HepG2 (cell line): Measurements from ENCODE around the gene ZNF621. TPM values are rescaled to one million over a fixed set of nuclear protein-coding genes. Genes with fewer than 3 reads are reported as not detected.

Experiments used
- ARHGAP35 ChIP-seq: sonication (generic); formaldehyde crosslinking; IDR thresholded peaks from 2 replicates; pipeline ENCODE4 v1.9.0; 2022; ENCODE audit warnings: mild to moderate bottlenecking, inconsistent platforms, moderate library complexity, missing genetic modification reagents, borderline replicate concordance
- ARNTL ChIP-seq: sonication (generic); formaldehyde crosslinking; IDR thresholded peaks from 2 replicates; pipeline ENCODE4 v1.4.0; 2020; ENCODE audit warnings: mild to moderate bottlenecking, missing genetic modification reagents
- CENPBD1 ChIP-seq: sonication (generic); formaldehyde crosslinking; IDR thresholded peaks from 2 replicates; pipeline ENCODE4 v1.8.0; 2022; ENCODE audit warnings: missing genetic modification reagents, low read depth, mild to moderate bottlenecking, borderline replicate concordance
- DNMT1 ChIP-seq: sonication (generic); formaldehyde crosslinking; IDR thresholded peaks from 2 replicates; pipeline ENCODE4 v1.5.1; 2020; ENCODE audit warnings: mild to moderate bottlenecking, missing genetic modification reagents
- EED ChIP-seq: sonication (generic); formaldehyde crosslinking; IDR thresholded peaks from 2 replicates; pipeline ENCODE4 v1.5.0; 2020; ENCODE audit warnings: mild to moderate bottlenecking, missing genetic modification reagents
- FOXK1 ChIP-seq: sonication (generic); formaldehyde crosslinking; IDR thresholded peaks from 2 replicates; pipeline ENCODE4 v1.4.0; 2020; ENCODE audit warnings: low read depth, missing genetic modification reagents, borderline replicate concordance
- IKZF4 ChIP-seq: sonication (generic); formaldehyde crosslinking; IDR thresholded peaks from 2 replicates; pipeline ENCODE4 v1.5.1; 2020; ENCODE audit warnings: borderline replicate concordance, mild to moderate bottlenecking, low read depth, missing genetic modification reagents; ENCODE audit errors: not compliant biosample characterization
- IRF2 ChIP-seq: IDR thresholded peaks from 2 replicates; pipeline ENCODE4 v1.6.1; 2018; ENCODE audit warnings: missing genetic modification reagents, missing compliant biosample characterization
- MYC ChIP-seq: sonication (generic); formaldehyde crosslinking; IDR thresholded peaks from 2 replicates; pipeline ENCODE4 v1.9.0; 2021; ENCODE audit warnings: missing genetic modification reagents, borderline replicate concordance
- NR2F1 ChIP-seq, 2 experiments: fragments of 450-650 bp in 1 of 2; formaldehyde crosslinking in 1 of 2; IDR thresholded peaks; 2 replicates each; pipeline versions ENCODE4 v1.5.0 to v1.6.1; 2016 to 2020; ENCODE audit warnings: mild to moderate bottlenecking in 1 of 2, missing compliant biosample characterization in 1 of 2, missing genetic modification reagents in 1 of 2, moderate library complexity in 1 of 2
- RFXAP ChIP-seq: sonication (generic); formaldehyde crosslinking; IDR thresholded peaks from 2 replicates; pipeline ENCODE4 v1.4.0; 2020; ENCODE audit warnings: missing genetic modification reagents, borderline replicate concordance
- RXRA ChIP-seq: sonication (generic); formaldehyde crosslinking; IDR thresholded peaks from 2 replicates; pipeline ENCODE4 v1.5.1; 2020; ENCODE audit warnings: missing genetic modification reagents
- TARDBP ChIP-seq: sonication (generic); formaldehyde crosslinking; IDR thresholded peaks from 2 replicates; pipeline ENCODE4 v1.8.0; 2022; ENCODE audit warnings: mild to moderate bottlenecking, missing genetic modification reagents
- U2AF1 ChIP-seq: fragments of 200-400 bp; formaldehyde crosslinking; optimal IDR thresholded peaks from 2 replicates; pipeline ENCODE3; 2017; ENCODE audit warnings: mild to moderate bottlenecking, low read depth, low read length
- ZFP37 ChIP-seq: sonication (generic); formaldehyde crosslinking; IDR thresholded peaks from 2 replicates; pipeline ENCODE4 v1.4.0; 2020; ENCODE audit warnings: missing genetic modification reagents, borderline replicate concordance
- ZNF136 ChIP-seq: sonication (generic); formaldehyde crosslinking; IDR thresholded peaks from 2 replicates; pipeline ENCODE4 v1.8.1; 2022; ENCODE audit warnings: low read depth, mild to moderate bottlenecking, moderate library complexity, missing genetic modification reagents
- ZNF260 ChIP-seq: sonication (generic); formaldehyde crosslinking; IDR thresholded peaks from 2 replicates; pipeline ENCODE4 v1.4.0; 2020; ENCODE audit warnings: missing genetic modification reagents, low read depth, mild to moderate bottlenecking, borderline replicate concordance
- ZNF501 ChIP-seq: sonication (generic); formaldehyde crosslinking; IDR thresholded peaks from 2 replicates; pipeline ENCODE4 v1.5.1; 2020; ENCODE audit warnings: mild to moderate bottlenecking, moderate library complexity, missing genetic modification reagents
- ZNF512 ChIP-seq: sonication (generic); formaldehyde crosslinking; IDR thresholded peaks from 2 replicates; pipeline ENCODE4 v1.4.0; 2020; ENCODE audit warnings: mild to moderate bottlenecking, missing genetic modification reagents
- ZNF557 ChIP-seq: sonication (generic); formaldehyde crosslinking; IDR thresholded peaks from 2 replicates; pipeline ENCODE4 v1.4.0; 2020; ENCODE audit warnings: missing genetic modification reagents
- ZNF777 ChIP-seq: sonication (generic); formaldehyde crosslinking; IDR thresholded peaks from 2 replicates; pipeline ENCODE4 v1.4.0; 2020; ENCODE audit warnings: missing genetic modification reagents
- ZNF883 ChIP-seq: sonication (generic); formaldehyde crosslinking; IDR thresholded peaks from 2 replicates; pipeline ENCODE4 v1.5.1; 2020; ENCODE audit warnings: mild to moderate bottlenecking, missing genetic modification reagents; ENCODE audit errors: not compliant biosample characterization
- polyA plus RNA-seq, 8 experiments: library from polyadenylated mRNA; depleted of rRNA in 3 of 8; stranded (reverse) in 7 of 8; unstranded in 1 of 8; fragments of >200 nt; fragmentation: Illumina TruSeq in 4 of 8; extraction: Trizol in 4 of 8; gene quantifications; 2 replicates each; pipeline versions ENCODE4 v1.2.1 to v1.2.3, GENCODE V29; 2011 to 2016; ENCODE audit warnings: low read depth in 4 of 8, missing spikeins in 1 of 8, mixed read lengths in 1 of 8; ENCODE audit not compliant: insufficient read depth in 1 of 8
- total RNA-seq, 5 experiments: library from RNA; depleted of rRNA; stranded (reverse); fragments of >200 nt; fragmentation: Illumina TruSeq; extraction: Trizol; gene quantifications; 2 replicates each; pipeline ENCODE4 v1.2.3, GENCODE V29; 2016; ENCODE audit warnings: low read depth in 1 of 5
- TF ChIP-seq, protein P1 (sequence below): sonication (generic); formaldehyde crosslinking; IDR thresholded peaks from 2 replicates; pipeline ENCODE4 v1.4.0; 2020; ENCODE audit warnings: missing genetic modification reagents

ZNF621 gene
- total and polyA plus RNA-seq, 2 of the 13 experiments (the other 11 are each of a cell fraction or from before 2014, with no cell fraction given) = 13.2 to 14.9 TPM

- no peak for TF ChIP-seq ZNF260
- no peak for TF ChIP-seq EED (CRISPR knock-in tag)
- no peak for TF ChIP-seq ZNF557 (CRISPR knock-in tag)
- 0 out of 2 replicates have a peak, but pooled peaks have one; percentile 64 for TF ChIP-seq ZFP37 (CRISPR knock-in tag)
- TF ChIP-seq FOXK1 (CRISPR knock-in tag) = peak; percentile 85; the same call in 1 of the 2 replicates
- no peak for TF ChIP-seq IKZF4 (CRISPR knock-in tag)
- TF ChIP-seq, protein P1, sequence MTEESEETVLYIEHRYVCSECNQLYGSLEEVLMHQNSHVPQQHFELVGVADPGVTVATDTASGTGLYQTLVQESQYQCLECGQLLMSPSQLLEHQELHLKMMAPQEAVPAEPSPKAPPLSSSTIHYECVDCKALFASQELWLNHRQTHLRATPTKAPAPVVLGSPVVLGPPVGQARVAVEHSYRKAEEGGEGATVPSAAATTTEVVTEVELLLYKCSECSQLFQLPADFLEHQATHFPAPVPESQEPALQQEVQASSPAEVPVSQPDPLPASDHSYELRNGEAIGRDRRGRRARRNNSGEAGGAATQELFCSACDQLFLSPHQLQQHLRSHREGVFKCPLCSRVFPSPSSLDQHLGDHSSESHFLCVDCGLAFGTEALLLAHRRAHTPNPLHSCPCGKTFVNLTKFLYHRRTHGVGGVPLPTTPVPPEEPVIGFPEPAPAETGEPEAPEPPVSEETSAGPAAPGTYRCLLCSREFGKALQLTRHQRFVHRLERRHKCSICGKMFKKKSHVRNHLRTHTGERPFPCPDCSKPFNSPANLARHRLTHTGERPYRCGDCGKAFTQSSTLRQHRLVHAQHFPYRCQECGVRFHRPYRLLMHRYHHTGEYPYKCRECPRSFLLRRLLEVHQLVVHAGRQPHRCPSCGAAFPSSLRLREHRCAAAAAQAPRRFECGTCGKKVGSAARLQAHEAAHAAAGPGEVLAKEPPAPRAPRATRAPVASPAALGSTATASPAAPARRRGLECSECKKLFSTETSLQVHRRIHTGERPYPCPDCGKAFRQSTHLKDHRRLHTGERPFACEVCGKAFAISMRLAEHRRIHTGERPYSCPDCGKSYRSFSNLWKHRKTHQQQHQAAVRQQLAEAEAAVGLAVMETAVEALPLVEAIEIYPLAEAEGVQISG (CRISPR knock-in tag) = peak; percentile 100
- peak; percentile 72; the same call in 1 of the 2 replicates for TF ChIP-seq IRF2 (CRISPR knock-in tag)
- peak; percentile 25 for TF ChIP-seq ZNF883 (CRISPR knock-in tag)
- 0 out of 2 replicates have a peak, but pooled peaks have one; percentile 57 for TF ChIP-seq CENPBD1 (CRISPR knock-in tag)
- TF ChIP-seq NR2F1 (CRISPR knock-in tag; IDR thresholded peaks at IDR 0.05) = no peak
- no peak for TF ChIP-seq ARHGAP35
- peak; percentile 49; the same call in 1 of the 2 replicates for TF ChIP-seq ZNF777 (CRISPR knock-in tag)
- TF ChIP-seq RXRA = peak; percentile 49; the same call in 1 of the 2 replicates
- TF ChIP-seq ARNTL (CRISPR knock-in tag) = peak; percentile 61; the same call in 1 of the 2 replicates
- no peak for TF ChIP-seq ZNF512 (CRISPR knock-in tag)
- peak; percentile 73 for TF ChIP-seq U2AF1
- peak; percentile 82 for TF ChIP-seq TARDBP
- peak; percentile 94 for TF ChIP-seq ZNF501 (CRISPR knock-in tag)
- peak; percentile 70; the same call in 1 of the 2 replicates for TF ChIP-seq MYC (CRISPR knock-in tag)
- TF ChIP-seq ZNF136 (CRISPR knock-in tag) = peak; percentile 49; the same call in 1 of the 2 replicates
- TF ChIP-seq DNMT1 (CRISPR knock-in tag) = no peak
- TF ChIP-seq RFXAP (CRISPR knock-in tag) = 0 out of 2 replicates have a peak, but pooled peaks have one; percentile 28
Measured at GRCh38 chr3:40505599-40506462, 18.9 kb upstream of the ZNF621 start, which contains the start of gene ZNF620 (continued).
